Subcutaneous abdominal adipose tissue (tissue), 5 donors: ENCODE data around the gene PYGO2.
"Not testable (repeated sequence)": the region's sequence is repeated elsewhere in the genome, so short reads cannot be mapped to it uniquely, and the experiment has no call there.

Experiments used
- H3K27ac ChIP-seq: one replicate; pipeline ENCODE4 v1.7.0; 2013; ENCODE audit warnings: low read depth, mild to moderate bottlenecking, inconsistent platforms, low read length, moderate library complexity
- H3K27me3 ChIP-seq, 5 donors: one replicate each; pipeline ENCODE4 v1.7.0; 2013; ENCODE audit warnings: low read length in 5 of 5, inconsistent platforms in 1 of 5; ENCODE audit not compliant: control insufficient read depth in 5 of 5, insufficient read depth in 4 of 5
- H3K36me3 ChIP-seq, 5 donors: one replicate each; pipeline ENCODE4 v1.7.0; 2013; ENCODE audit warnings: low read length in 5 of 5; ENCODE audit not compliant: control insufficient read depth in 5 of 5, insufficient read depth in 5 of 5
- H3K4me1 ChIP-seq, 5 donors: one replicate each; pipeline ENCODE4 v1.7.0; 2013; ENCODE audit warnings: low read length in 5 of 5, mild to moderate bottlenecking in 3 of 5, moderate library complexity in 1 of 5; ENCODE audit not compliant: control insufficient read depth in 5 of 5, insufficient read depth in 5 of 5
- H3K4me3 ChIP-seq, 5 donors: one replicate each; pipeline ENCODE4 v1.7.0; 2013; ENCODE audit warnings: low read length in 5 of 5, low read depth in 1 of 5
- H3K9ac ChIP-seq, 5 donors: one replicate each; pipeline ENCODE4 v1.7.0; 2013; ENCODE audit warnings: low read length in 5 of 5, mild to moderate bottlenecking in 4 of 5, moderate library complexity in 3 of 5
- H3K9me3 ChIP-seq, 5 donors: one replicate each; pipeline ENCODE4 v1.7.0; 2013; ENCODE audit warnings: low read length in 5 of 5; ENCODE audit not compliant: control insufficient read depth in 5 of 5
- donor health status: healthy.
- donor health status: healthy.
- donor health status: healthy.
- donor health status: healthy.
- donor health status: healthy.

PYGO2 gene

GRCh38 chr1:155000411-155000725 lies 38.8 kb upstream of the PYGO2 start:
- peak overlapping the region in 4 of 5 donors; percentile 55 to 85 (median 79) for H3K9ac ChIP-seq
- peak overlapping the region; percentile 77 to 97 (median 78) for H3K4me3 ChIP-seq
- no peaks in the 10 kb centered on the region for H3K36me3 ChIP-seq
- peaks cover 5 to 64% (median 51%) of the 10 kb centered on the region in 5 donors for H3K4me1 ChIP-seq
- H3K27ac ChIP-seq = peak overlapping the region; percentile 97
- no peaks in the 10 kb centered on the region for H3K9me3 ChIP-seq
- H3K27me3 ChIP-seq = no peaks in the 10 kb centered on the region

- peaks cover 5 to 59% (median 46%) of the 10 kb centered on the region in 5 donors for H3K4me1 ChIP-seq
- H3K27ac ChIP-seq = peak overlapping the region; percentile 97
- H3K36me3 ChIP-seq = no peaks in the 10 kb centered on the region
- peak overlapping the region in 4 of 5 donors; percentile 55 to 81 (median 74) for H3K9ac ChIP-seq
- no peaks in the 10 kb centered on the region for H3K9me3 ChIP-seq
- peak overlapping the region; percentile 56 to 97 (median 78) for H3K4me3 ChIP-seq
- H3K27me3 ChIP-seq = no peaks in the 10 kb centered on the region
Observed at GRCh38 chr1:154999571-155000410, 38.2 kb upstream of the PYGO2 start.

- Histone ChIP-seq H3K9me3 (no peaks in the 10 kb centered on the region), H3K4me3 (peak overlapping the region; percentile 19 to 57 (median 39)), H3K9ac (peak overlapping the region in 2 of 5 donors; percentile 22 to 69), H3K4me1 (peaks cover 2 to 53% (median 38%) of the 10 kb centered on the region in 5 donors), H3K36me3 (no peaks in the 10 kb centered on the region), H3K27me3 (no peaks in the 10 kb centered on the region), H3K27ac (peak overlapping the region; percentile 97)
Observed at GRCh38 chr1:154998818-154999570, 37.4 kb upstream of the PYGO2 start.

GRCh38 chr1:154998201-154998780 lies 36.7 kb upstream of the PYGO2 start:
- H3K4me1 ChIP-seq = peaks cover 2 to 48% (median 36%) of the 10 kb centered on the region in 5 donors
- H3K36me3 ChIP-seq = no peaks in the 10 kb centered on the region

GRCh38 chr1:154996966-154997701 lies 35.6 kb upstream of the PYGO2 start:
- peak overlapping the region; percentile 66 for H3K27ac ChIP-seq
- H3K36me3 ChIP-seq = peaks cover 0 to 9% (median 4%) of the 10 kb centered on the region in 5 donors
- H3K9ac ChIP-seq = peak overlapping the region in 1 of 5 donors; percentile 47
- H3K4me1 ChIP-seq = peaks cover 2 to 47% (median 30%) of the 10 kb centered on the region in 5 donors
- H3K4me3 ChIP-seq = no peak overlapping the region
- no peaks in the 10 kb centered on the region for H3K27me3 ChIP-seq
- H3K9me3 ChIP-seq = no peaks in the 10 kb centered on the region

More at GRCh38 chr1:154998201-154998780, 36.7 kb upstream of the PYGO2 start:
- Histone ChIP-seq H3K9ac (peak overlapping the region in 1 of 5 donors; percentile 51), H3K27me3 (no peaks in the 10 kb centered on the region), H3K27ac (peak overlapping the region; percentile 66), H3K9me3 (no peaks in the 10 kb centered on the region), H3K4me3 (no peak overlapping the region)

GRCh38 chr1:154995301-154995983 lies 33.9 kb upstream of the PYGO2 start:
- H3K9me3 ChIP-seq = not testable (repeated sequence)
- peak overlapping the region; percentile 84 for H3K27ac ChIP-seq

GRCh38 chr1:154994591-154994990 lies 33.0 kb upstream of the PYGO2 start:
- H3K9ac ChIP-seq = peak overlapping the region in 2 of 5 donors; percentile 25 to 33
- H3K27me3 ChIP-seq = no peaks in the 10 kb centered on the region
- H3K27ac ChIP-seq = peak overlapping the region; percentile 78
- H3K9me3 ChIP-seq = no peaks in the 10 kb centered on the region
- peaks cover 0 to 22% (median 14%) of the 10 kb centered on the region in 5 donors for H3K36me3 ChIP-seq
- no peak overlapping the region for H3K4me3 ChIP-seq
- H3K4me1 ChIP-seq = peaks cover 2 to 30% (median 18%) of the 10 kb centered on the region in 5 donors

More at GRCh38 chr1:154995301-154995983, 33.9 kb upstream of the PYGO2 start:
- H3K27me3 ChIP-seq, H3K4me3 ChIP-seq, H3K9ac ChIP-seq: not testable (repeated sequence)
- Histone ChIP-seq H3K4me1 (peaks cover 2 to 38% (median 25%) of the 10 kb centered on the region in 5 donors), H3K36me3 (peaks cover 0 to 13% (median 7%) of the 10 kb centered on the region in 5 donors)

- H3K27ac ChIP-seq = peak overlapping the region; percentile 78
- H3K9me3 ChIP-seq = no peaks in the 10 kb centered on the region
- no peak overlapping the region for H3K4me3 ChIP-seq
- H3K27me3 ChIP-seq = no peaks in the 10 kb centered on the region
- peak overlapping the region in 2 of 5 donors; percentile 25 to 33 for H3K9ac ChIP-seq
- peaks cover 0 to 25% (median 17%) of the 10 kb centered on the region in 5 donors for H3K36me3 ChIP-seq
- H3K4me1 ChIP-seq = peaks cover 2 to 29% (median 15%) of the 10 kb centered on the region in 5 donors
Observed at GRCh38 chr1:154994269-154994587, 32.6 kb upstream of the PYGO2 start.
